GM12801 (cell line): Measurements from ENCODE around the gene FARP2.

ENCODE experiments used
- CTCF ChIP-seq: IDR thresholded peaks from one replicate; pipeline ENCODE4 v1.5.1; 2011; ENCODE audit warnings: control low read depth; ENCODE audit not compliant: insufficient read length; ENCODE audit errors: extremely low read depth

FARP2 gene

GRCh38 chr2:241312082-241312481, 44.0 kb upstream of the FARP2 start:
- no peak for TF ChIP-seq CTCF

- TF ChIP-seq CTCF, result no peak
These were observed 42.5 kb upstream of the FARP2 start for GRCh38 chr2:241313543-241314095.

- no peak for TF ChIP-seq CTCF
These were observed 41.6 kb upstream of the FARP2 start for GRCh38 chr2:241314226-241315092.

GRCh38 chr2:241315093-241315878, 40.8 kb upstream of the FARP2 start, which contains the start of gene HDLBP:
HDLBP (minus strand) TSS chr2:241315672; CDS start chr2:241266869, 48,803 bp downstream.
- TF ChIP-seq CTCF, result no peak

GRCh38 chr2:241315879-241316631, 40.0 kb upstream of the FARP2 start, which contains the start of gene SEPTIN2:
SEPTIN2 (plus strand) TSS chr2:241315925; CDS start chr2:241324233, 8,308 bp downstream.
- TF ChIP-seq CTCF, result no peak

GRCh38 chr2:241316825-241317224, 39.3 kb upstream of the FARP2 start:
- TF ChIP-seq CTCF, result no peak
